Measurements from ENCODE around the gene RIN2.

The RIN2 gene

GRCh38 chr20:19767070-19767469 lies 9.0 kb downstream of the RIN2 start:
- no peak for DNase-seq (ENCODE audit: low read depth)

DNA sequence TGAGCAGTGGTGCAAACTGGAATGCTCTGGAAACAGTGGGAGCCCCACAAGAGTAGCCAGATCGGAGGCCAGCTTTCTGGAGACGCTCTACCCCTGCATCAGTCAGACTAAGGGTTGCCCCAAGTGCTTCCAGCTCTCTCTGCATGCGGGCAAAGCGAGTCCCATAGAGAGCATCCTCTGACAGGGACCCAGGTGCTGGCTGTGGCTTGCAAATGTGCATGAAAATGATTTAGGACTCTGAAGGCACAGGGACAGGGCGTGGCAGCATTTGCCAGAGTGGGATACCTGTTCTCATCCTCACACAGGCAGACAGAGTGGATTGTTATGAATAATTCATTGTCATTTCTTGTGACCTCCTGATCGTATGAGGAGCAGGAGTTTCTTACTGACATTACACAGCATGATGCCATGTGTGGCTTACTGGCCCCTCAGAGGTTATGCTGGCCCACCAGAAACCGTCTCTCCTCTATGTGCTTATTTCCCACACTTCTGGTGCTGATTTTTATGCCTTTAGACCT lies 10.3 kb downstream of the RIN2 start:
- DNase-seq (ENCODE audit: low read depth), result no peak

- DNase-seq (ENCODE audit: low read depth), result no peak
Measured at GRCh38 chr20:19769507-19769906, 11.4 kb downstream of the RIN2 start.

DNA sequence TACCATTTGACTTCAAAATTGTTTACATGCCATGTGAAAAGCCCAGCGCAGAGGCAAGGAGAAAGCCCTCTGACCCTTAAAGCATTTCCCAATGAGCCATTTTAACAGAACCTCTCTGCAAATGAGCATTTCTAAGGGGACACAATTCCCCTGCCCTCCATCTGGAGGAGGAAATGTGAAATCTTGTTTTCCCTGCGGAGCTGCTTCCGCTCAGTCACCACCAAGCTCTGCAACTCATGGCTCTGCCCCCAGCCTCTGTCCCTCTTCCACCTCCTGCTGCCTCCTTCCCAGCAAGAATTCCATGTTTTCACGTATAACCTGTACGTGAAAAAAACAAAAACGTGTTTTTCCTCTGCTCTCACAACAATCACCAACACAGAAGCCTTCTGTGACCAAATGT lies 12.3 kb downstream of the RIN2 start:
- no peak for DNase-seq (ENCODE audit: low read depth)

- no peak for DNase-seq (ENCODE audit: low read depth)
Measured at GRCh38 chr20:19771031-19771430, 13.0 kb downstream of the RIN2 start.

- no peak for DNase-seq (ENCODE audit: low read depth)
Measured at GRCh38 chr20:19773471-19773870, 15.4 kb downstream of the RIN2 start.

DNA sequence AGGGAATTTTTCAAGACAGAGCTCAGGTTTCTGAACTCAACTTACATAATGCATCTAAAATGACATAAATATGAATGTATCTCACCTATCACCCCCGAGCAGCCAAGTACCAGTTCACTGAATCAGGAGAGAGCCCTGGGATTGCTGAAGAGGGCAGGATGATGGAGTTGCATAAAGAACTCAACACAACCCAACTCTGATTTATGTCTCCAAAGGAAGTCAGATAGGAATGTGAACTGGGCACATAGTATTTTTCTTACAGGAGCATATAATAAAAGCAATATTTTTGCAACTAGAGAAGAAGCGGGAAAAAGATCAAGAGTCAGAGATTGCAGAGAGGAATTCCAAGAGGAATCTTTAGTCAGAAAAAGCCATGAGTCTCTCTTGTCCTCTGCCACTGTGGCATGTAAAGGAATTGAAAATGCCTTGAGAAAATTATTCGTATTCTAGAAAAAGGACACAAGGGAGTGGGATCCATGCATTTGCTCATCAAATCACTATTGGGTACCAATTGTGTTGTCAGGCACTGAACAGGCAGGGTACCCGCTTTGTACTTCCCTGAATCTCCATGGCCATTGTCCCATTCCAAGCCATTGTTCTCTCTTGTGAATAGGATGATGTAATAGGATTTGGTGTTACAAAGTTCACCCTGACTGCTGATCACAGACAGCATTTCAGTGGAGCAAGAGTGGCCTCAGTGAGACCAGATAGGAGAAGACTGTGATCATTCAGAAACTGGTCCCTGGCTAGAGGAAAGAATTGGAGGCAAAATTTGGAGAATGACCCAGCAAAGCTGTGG lies 16.3 kb downstream of the RIN2 start:
- DNase-seq (ENCODE audit: low read depth), result no peak

DNA sequence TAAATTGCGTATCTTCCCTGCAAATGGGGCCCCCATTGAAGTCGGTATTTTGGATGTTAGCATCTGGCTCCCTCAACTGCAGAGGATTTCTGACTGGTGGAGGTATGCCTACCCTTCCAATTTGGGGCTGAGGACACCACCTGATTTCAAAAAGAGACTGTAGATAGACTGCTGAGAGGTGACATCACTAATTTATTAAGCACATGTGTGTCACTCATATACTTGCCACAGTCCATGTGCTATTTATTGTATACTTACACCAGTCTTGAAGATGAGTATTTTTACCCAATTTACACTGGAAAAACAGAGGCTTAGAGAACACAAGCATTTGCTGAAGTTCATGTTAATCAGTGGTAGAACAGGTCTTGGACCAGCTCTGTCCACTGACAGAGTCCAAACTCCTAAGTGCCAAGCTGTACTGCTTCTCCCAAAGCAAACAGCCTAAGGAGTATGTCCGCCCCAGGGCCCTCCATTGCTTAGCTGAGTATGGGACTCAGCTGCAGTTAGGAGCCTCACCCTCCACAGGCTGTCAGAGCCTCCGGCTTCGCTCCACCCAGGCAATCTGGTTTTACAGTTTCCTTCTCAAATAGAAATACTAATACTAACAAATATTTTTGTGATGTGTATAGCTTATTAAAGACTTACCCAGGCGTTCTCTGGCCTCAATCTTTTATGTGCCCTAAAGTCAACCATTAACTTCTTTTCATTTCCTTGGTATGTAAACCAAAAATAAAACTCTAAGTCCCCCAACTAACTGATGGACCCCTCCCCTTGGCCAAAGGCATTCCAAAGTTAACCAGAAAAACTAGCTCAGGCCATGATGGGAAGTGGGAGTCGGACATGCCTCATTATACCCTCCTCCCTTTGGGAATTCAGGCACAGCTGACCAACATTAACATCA lies 17.5 kb downstream of the RIN2 start:
- no peak for DNase-seq (ENCODE audit: low read depth)

DNA sequence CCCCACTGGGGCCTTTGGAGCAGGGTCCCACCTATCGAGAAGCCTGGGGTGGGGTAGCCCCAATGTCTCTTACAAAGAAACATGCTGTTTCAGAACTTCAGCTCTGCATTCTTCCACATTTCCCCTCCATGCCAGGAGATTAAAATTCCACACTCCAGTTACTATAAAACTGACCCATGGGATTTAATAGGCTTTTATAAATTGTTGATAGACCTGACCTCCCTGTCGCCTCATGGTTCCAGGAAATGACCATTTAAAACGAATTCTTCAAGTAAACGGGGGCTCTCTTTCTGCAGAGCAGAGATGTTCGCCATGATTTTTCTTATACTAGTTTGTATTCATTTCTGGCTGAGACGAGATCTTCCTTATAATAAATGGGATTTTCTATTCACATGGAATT lies 19.3 kb downstream of the RIN2 start:
- no peak for DNase-seq (ENCODE audit: low read depth)

GRCh38 chr20:19777981-19778380 lies 19.9 kb downstream of the RIN2 start:
- no peak for DNase-seq (ENCODE audit: low read depth)

GRCh38 chr20:19778404-19778803 lies 20.3 kb downstream of the RIN2 start:
- no peak for DNase-seq (ENCODE audit: low read depth)

- DNase-seq (ENCODE audit: low read depth), result no peak
Measured at GRCh38 chr20:19779634-19780033, 21.6 kb downstream of the RIN2 start.

DNA sequence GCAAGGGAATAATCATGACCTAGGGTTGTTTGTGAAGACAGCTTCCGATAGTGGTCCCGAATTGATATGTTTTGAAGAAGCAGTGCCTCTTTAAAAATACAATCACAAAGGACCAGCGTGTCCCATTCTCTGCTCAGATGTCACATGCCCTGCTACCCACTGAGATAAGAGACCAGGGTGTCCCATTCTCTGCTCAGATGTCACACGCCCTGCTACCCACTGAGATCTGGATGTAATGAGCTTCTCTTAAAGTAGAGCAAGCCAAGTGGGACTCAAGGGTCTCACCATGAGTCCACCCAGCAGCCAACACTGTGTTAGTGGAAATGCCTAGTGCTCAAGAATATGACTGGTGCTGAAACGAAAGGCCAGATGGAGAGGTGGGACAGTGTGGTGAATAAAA lies 22.2 kb downstream of the RIN2 start:
- DNase-seq (ENCODE audit: low read depth), result no peak

GRCh38 chr20:19781235-19781634 lies 23.2 kb downstream of the RIN2 start:
- no peak for DNase-seq (ENCODE audit: low read depth)

GRCh38 chr20:19782669-19783068 lies 24.6 kb downstream of the RIN2 start:
- no peak for DNase-seq (ENCODE audit: low read depth)

GRCh38 chr20:19783966-19784401 lies 25.9 kb downstream of the RIN2 start:
- no peak for DNase-seq (ENCODE audit: low read depth)

GRCh38 chr20:19784511-19785172 lies 26.6 kb downstream of the RIN2 start:
- no peak for DNase-seq (ENCODE audit: low read depth)

- no peak for DNase-seq (ENCODE audit: low read depth)
Measured at GRCh38 chr20:19785173-19785982, 27.3 kb downstream of the RIN2 start.

- DNase-seq (ENCODE audit: low read depth), result no peak
Measured at GRCh38 chr20:19785983-19786285, 27.9 kb downstream of the RIN2 start.

- no peak for DNase-seq (ENCODE audit: low read depth)
Measured at GRCh38 chr20:19786311-19786710, 28.3 kb downstream of the RIN2 start.

- no peak for DNase-seq (ENCODE audit: low read depth)
Measured at GRCh38 chr20:19787366-19787765, 29.3 kb downstream of the RIN2 start.

DNA sequence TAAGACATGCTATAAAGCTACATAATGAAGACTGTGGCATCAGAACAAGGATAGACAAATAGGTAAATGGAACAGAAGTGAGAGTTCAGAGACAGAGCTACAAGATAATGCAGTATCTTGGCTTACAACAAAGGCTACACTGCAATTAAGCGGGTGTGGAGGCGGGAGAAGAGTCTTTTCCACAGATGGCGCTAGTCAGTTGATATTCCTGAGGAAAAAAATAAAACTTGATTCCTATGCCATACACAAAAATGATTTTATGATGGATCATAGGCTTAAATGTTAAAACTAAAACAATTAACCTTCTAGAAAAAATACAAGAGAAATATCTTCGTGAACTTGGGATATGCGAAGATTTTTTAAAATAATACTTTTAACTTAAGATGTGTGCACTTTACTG lies 31.0 kb downstream of the RIN2 start:
- DNase-seq (ENCODE audit: low read depth), result no peak

Measured in activated T-cell treated with anti-CD3 and anti-CD28 coated beads for 1 hour (primary cell).